GM11168 (cell line): ENCODE measurements around the gene DTWD2.
"Not testable (repeated sequence)": the region's sequence is repeated elsewhere in the genome, so short reads cannot be mapped to it uniquely, and the experiment has no call there.

ENCODE experiments used
- in situ Hi-C: fragments of 300-500 bp; cut with MboI; formaldehyde crosslinking; loops from one replicate; pipeline ENCODE4 v1.12.0; 2022; ENCODE audit warnings: low sequenced_read_pairs; ENCODE audit not compliant: unreplicated experiment

The DTWD2 gene

DNA sequence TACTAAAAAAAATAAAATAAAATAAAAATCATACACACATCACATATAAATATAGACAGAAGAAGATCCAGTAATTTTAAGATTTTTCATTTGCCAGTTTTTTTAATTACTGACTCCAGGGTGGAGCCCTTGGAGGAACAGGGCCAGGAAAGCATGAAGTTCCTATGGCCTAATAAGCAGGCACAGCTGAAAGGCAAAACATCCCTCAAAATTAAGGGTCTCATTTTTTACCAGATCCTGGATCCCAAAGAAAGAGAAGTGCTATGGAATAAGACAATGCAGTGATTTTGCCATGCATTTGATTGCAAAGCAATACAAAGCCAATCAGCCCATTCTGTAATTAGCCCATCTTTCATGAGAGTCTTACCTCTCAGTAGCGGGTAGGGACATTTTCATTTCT, 11.3 kb upstream of the DTWD2 start:
- in situ Hi-C loops: no loop called here

DNA sequence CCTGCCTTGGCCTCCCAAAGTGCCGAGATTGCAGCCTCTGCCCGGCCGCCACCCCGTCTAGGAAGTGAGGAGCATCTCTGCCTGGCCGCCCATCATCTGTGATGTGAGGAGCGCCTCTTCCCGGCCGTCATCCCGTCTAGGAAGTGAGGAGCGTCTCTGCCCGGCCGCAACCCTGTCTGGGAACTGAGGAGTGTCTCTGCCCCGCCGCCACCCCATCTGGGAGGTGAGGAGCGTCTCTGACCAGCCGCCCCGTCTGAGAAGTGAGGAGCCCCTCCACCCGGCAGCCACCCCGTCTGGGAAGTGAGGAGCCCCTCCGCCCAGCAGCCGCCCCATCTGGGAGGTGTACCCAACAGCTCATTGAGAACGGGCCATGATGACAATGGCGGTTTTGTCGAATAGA, 10.5 kb upstream of the DTWD2 start:
- in situ Hi-C loops: not testable (repeated sequence)

DNA sequence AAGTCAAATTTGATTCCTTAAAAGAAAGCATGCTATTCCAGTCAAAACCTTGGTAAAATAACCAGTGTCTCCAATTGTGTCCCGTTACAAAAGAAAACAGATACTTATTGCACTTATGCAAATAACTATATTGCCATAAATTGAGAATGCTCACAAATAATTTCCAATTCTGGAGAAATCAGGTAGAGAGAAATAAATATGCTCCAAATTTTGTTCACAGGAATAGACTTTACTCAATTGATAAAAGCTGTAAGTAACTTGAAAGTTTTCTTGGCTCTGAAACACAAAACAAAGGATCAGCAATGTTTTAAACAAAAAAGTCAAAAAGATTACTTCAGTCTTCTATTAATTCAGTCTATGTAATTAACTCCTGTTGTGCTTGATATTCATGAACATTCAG, 7.8 kb upstream of the DTWD2 start:
- in situ Hi-C loops: no loop called here

DNA sequence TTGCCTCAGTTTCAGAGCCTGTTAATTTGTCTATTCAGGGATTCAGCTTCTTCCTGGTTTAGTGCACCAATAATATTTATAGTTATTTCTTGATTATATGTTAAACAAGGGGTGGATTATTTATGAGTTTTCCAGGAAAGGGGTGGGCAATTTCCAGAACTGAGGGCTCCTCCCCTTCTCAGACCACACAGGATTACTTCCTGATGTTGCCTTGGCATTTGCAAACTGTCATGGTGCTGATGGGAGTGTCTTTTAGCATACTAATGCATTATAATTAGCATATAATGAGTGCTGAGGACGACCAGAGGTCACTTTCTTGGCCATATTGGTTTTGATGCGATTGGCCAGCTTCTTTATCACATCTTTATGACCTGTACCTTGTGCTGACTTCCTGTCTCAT, 6.2 kb upstream of the DTWD2 start:
- in situ Hi-C loops: no loop called here

DNA sequence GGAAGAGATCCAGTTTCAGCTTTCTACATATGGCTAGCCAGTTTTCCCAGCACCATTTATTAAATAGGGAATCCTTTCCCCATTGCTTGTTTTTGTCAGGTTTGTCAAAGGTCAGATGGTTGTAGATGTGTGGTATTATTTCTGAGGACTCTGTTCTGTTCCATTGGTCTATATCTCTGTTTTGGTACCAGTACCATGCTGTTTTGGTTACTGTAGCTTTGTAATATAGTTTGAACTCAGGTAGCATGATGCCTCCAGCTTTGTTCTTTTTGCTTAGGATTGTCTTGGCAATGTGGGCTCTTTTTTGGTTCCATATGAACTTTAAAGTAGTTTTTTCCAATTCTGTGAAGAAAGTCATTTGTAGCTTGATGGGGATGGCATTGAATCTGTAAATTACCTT, 4.8 kb upstream of the DTWD2 start:
- in situ Hi-C loops: not testable (repeated sequence)

DNA sequence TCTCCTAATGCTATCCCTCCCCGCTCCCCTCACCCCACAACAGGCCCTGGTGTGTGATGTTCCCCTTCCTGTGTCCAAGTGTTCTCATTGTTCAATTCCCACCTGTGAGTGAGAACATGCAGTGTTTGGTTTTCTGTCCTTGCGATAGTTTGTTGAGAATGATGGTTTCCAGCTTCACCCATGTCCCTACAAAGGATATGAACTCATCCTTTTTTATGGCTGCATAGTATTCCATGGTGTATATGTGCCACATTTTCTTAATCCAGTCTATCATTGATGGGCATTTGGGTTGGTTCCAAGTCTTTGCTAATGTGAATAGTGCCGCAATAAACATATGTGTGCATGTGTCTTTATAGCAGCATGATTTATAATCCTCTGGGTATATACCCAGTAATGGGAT, 3.7 kb upstream of the DTWD2 start:
- in situ Hi-C loops: not testable (repeated sequence)

DNA sequence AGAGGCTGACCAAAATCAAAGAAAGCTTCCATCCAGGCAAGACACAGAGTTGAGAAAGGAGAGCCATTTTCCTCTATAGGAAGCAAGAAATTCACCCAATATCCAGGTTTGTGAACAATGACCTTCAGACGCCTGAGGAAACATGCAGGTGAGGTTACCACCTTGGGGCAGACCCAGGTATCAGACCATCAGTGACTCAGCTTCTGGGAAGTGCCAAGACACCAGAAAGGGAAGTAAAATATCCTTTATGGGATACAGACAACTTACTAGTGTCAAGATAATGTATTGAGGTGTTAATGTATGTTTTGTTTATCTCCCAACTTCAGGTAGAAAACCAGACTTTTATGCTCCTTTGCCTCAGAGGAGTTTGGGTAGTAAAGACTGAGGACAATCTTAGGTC, 2.2 kb upstream of the DTWD2 start:
- in situ Hi-C loops: no loop called here

DNA sequence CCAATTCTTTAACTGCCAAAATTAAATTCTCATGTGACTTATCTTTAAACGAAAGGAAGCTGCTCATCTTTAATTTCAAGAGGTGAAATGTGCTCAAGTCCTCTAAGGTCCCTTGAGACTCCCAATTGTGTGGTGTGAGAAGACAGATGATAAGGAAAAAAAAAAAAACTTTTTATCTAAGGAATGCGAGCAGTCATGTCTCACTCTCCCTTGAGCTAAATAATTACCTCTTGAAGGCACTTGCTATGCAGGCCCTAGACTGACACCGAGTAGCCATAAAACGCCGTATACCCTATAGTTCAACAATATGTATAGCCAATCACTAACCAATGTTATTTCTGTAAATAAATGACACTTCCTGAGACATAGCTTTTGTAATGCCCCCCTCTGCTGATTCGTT, 1.5 kb upstream of the DTWD2 start:
- in situ Hi-C loops: no loop called here

DNA sequence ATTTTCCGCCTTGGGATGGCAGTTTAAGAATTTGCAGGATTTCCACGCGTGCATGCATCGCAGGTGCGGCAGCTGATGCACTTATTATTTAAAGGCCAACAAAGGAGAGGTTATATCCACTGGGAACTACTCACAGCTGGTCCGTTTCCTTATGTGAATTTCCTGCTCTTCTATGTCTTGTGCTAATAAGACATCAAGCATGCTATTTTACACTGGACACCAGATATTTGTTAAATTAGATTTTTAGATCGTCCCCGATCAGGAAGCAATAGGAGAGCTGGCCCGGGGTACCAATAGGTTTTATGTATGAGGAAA, 476 bp upstream of the DTWD2 start:
- in situ Hi-C loops: no loop called here

DNA sequence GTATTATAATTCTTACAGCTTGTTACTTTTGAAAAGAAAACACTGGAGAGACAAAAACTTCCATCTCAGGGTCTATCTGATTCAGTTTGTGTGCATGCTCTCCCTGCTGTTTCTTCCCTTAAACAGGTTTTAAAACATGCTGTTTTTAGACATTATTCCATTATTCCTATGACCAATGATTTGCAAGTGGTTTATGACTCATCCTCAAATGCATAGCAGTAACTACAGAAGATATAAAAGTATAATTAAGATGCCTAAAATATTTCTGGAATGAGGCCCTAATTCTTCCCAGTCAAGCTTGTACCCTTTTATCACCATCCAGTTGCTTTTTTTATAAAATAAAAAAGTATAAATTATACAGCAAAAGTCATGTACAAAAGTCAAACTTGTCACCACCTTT, 3.7 kb downstream of the DTWD2 start:
- in situ Hi-C loops: no loop called here

DNA sequence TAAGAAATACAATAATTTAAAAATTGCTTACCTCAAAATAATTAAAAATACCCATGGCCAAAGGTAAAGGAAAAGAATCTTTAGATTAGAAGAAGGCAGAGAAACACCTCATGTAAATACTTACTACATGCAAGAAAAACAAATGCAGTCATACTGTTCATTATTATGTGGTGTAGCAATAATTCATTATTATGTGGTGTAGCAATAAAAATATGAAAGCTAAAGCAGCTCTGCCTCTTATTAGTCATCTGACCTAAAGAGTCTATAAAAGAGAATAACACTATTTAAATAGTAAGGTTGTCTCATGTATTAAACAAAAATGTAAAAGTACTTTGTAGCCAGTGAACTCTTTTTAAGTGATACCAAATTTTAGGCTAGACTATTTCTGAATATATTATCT, 6.6 kb downstream of the DTWD2 start:
- in situ Hi-C loops: no loop called here

DNA sequence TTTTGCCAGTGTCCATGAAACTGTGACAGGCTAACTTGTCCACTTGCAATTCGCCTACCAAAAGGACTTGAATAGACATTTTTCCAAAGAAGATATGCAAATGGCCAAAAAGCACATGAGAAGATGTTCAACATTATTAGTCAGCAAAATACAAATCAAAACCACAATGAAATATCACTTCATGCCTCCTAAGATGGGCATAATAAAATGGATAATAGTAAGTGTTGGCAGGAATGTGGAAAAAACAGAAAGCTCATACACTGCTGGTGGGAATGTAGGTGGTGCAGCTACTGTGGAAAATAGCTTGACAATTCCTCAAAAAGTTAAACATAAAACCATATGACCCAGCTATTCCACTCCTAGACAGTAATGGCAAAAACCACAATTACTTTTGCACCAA, 7.9 kb downstream of the DTWD2 start:
- in situ Hi-C loops: no loop called here

DNA sequence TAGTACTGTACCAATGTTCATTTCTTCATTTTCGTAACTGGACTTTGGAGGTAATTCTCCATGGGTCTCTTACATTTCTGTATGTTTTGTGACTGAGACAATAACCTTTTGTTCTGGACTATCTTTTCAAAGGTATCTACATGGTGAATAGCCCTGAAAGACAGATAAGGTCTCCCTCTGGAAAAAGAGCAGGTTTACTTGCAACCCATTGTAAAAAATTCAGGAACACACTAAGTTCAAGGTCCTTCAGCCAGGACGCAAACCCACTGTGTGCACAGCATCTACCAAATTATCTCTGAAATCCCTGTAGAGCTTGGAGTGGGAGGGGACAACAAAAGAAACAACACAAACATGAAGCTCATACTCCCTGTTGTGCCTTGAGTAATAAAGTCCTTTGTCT, 8.3 kb downstream of the DTWD2 start:
- in situ Hi-C loops: no loop called here

DNA sequence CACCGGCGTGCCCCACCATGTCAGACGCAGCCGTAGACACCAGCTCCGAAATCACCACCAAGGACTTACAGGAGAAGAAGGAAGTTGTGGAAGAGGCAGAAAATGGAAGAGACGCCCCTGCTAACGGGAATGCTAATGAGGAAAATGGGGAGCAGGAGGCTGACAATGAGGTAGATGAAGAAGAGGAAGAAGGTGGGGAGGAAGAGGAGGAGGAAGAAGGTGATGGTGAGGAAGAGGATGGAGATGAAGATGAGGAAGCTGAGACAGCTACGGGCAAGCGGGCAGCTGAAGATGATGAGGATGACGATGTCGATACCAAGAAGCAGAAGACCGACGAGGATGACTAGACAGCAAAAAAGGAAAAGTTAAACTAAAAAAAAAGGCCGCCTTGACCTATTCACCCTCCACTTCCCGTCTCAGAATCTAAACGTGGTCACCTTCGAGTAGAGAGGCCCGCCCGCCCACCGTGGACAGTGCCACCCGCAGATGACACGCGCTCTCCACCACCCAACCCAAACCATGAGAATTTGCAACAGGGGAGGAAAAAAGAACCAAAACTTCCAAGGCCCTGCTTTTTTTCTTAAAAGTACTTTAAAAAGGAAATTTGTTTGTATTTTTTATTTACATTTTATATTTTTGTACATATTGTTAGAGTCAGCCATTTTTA, 14.4 kb downstream of the DTWD2 start:
- in situ Hi-C loops: not testable (repeated sequence)

DNA sequence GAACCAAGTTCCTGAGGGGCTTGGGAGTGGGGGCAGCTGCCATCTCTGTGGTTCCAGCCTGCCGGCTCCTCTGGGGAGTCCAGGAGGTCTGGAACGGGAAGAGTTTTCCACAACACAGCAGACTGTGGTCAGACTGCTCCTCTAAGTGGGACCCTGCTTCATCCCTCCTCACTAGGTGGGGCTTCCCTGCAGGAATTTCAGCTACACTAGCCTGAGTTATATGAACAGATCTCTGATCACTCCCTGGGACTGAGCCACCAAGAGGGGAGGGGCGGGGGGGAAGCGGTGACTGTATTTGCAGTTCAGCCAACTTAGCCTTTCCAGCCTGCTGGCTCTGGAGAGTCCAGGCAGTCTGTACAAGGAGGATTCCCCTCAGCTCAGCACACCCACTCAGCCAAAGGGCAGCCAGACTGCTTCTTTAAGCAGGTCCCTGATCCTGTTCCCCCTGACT, 19.4 kb downstream of the DTWD2 start:
- in situ Hi-C loops: no loop called here

DNA sequence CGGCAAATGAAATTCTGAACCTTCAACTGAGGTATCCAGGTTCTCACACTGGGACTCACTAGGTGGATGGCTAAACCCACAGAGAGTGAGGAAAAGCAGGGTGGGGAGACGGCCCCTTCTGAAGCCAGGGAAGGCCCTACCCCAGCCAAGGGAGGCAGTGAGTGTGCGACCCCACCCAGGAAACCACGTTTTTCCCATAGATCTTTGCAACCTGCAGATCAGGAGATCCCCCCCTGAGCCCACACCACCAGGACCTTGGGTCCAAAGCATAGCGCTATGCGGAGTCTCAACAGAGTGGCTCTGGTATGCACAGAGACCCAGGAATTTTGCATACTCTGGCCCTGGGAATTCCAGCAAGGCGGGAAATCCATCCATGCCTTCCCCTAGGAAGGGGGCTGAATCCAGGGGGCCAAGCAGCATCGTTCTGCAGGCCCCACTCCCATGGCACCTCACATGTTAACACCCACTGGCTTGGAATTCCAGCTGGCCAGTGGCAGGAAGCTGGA, 19.9 kb downstream of the DTWD2 start:
- in situ Hi-C loops: no loop called here

DNA sequence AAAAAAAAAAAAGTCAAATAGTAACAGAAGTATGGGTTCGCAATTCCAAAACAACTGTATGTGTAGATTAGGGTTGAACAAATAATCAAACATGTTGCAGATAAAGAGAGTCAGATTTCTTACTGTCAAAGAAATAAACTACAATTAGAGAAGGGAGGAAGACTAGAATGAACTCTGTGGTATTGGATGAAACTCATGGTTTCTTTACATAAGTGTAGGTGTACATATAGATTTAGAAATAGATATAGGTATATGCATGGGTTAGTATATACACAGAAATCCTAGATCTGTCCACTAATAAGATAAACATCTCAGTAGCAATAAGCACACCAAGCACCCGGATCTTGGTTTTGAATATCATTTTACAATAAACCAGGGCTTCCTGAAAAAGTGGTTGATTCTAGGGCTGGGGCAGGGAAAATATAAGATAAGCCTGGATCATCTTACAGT, 21.3 kb downstream of the DTWD2 start:
- in situ Hi-C loops: no loop called here

DNA sequence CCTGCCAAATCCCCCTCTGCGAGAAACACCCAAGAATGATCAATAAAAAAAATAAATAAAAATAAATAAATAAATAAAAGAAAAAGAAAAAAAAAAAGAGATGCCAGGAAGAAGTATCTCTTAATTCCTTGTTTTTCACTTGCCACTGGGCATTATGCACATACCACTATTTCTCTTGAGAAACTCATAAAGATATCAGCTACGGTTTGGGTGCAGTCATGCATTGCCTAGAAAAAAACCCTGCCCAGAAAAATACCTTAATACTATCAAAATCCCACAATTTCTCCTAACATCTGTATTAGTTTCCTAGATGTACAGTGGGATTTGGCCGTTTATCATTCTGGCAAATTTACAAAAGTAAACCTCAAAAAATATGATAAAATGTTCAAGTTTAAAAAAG, 22.5 kb downstream of the DTWD2 start:
- in situ Hi-C loops: no loop called here

DNA sequence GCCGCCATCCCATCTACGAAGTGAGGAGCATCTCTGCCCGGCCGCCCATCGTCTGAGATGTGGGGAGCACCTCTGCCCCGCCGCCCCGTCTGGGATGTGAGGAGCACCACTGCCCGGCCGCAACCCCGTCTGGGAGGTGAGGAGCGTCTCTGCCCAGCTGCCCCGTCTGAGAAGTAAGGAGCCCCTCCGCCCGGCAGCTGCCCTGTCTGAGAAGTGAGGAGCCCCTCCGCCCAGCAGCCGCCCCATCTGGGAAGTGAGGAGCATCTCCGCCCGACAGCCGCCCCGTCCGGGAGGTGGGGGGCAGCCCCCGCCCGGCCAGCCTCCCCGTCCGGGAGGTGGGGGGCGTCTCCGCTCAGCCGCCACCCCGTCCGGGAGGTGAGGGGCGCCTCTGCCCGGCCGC, 23.4 kb downstream of the DTWD2 start:
- in situ Hi-C loops: not testable (repeated sequence)

DNA sequence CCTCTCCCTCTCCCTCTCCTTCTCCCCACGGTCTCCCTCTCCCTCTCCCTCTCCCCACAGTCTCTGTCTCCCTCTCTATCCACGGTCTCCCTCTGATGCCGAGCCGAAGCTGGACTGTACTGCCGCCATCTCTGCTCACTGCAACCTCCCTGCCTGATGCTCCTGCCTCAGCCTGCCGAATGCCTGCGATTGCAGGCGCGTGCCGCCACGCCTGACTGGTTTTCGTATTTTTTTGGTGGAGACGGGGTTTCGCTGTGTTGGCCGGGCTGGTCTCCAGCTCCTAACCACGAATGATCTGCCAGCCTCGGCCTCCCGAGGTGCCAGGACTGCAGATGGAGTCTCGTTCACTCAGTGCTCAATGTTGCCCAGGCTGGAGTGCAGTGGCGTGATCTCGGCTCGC, 24.0 kb downstream of the DTWD2 start:
- in situ Hi-C loops: not testable (repeated sequence)

DNA sequence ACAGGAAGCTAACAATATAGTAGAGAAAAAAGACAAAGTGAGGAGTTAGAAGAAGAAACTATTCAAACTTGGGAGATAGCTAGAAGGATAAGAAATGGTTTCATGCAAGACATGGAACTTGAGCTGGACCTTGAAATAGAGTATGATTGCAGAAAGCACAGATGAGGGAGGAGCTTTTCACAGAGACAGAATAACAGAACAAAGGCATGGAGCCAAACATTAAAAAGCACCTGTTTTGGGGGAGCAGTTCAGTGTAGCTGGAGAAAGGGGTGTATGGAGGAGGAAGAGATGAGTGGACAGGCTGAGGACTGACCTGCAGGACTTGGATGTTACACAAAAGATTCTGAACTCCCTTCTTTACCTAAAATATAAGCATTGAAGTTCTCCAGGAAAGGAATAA, 25.2 kb downstream of the DTWD2 start:
- in situ Hi-C loops: no loop called here

DNA sequence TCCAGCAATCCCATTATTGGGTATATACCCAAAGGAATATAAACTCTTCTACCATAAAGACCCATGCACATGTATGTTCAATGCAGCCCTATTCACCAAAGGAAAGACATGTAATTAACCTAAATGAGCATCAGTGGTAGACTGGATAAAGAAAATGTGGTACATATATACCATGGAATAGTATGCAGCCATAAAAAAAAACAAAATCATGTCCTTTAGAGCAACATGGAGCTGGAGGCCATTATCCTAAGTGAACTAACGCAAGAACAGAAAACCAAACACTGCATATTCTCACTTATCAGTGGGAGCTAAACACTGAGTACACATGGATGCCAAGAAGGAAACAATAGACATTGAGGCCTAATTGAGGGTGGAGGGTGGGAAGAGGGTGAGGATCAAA, 27.8 kb downstream of the DTWD2 start:
- in situ Hi-C loops: no loop called here

DNA sequence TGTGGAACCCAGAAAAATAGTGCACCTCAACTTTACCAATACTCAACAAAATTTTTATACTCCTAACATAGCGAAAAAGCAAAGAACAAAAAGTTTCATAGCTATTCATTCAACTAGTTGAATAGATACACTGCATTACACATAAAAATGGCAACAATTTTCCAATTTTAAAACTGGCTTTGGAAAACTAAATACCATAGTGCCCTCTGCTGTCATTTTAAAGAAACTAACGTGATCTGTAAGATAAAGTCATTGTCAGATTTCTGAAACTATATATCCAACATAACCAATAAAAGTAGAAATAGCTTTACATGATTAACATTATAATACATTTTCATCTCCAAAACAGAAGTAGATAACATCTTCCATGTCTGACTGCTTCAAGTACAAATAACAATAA, 31.6 kb downstream of the DTWD2 start:
- in situ Hi-C loops: loop anchor here (10.0 kb wide), 1 partner anchor 142 kb away; no protein-coding TSS in a partner anchor
